Fibroblast of the aortic adventitia (primary cell): ENCODE data around the gene NFU1. TPM values are rescaled to one million over a fixed set of nuclear protein-coding genes. Genes with fewer than 3 reads are reported as not detected.

Source experiments
- DNase-seq: peaks from one replicate; pipeline ENCODE4 v3.0.0-alpha.2; 2010; ENCODE audit warnings: low read depth
- H3K4me3 ChIP-seq: 2 replicates; pipeline ENCODE4 v1.5.1; 2011; ENCODE audit warnings: low read depth, mild to moderate bottlenecking, control low read depth, low read length, moderate library complexity
- total RNA-seq: library from RNA; depleted of rRNA; stranded (reverse); fragments of >200 nt; gene quantifications from 2 replicates; pipeline ENCODE4 v1.2.3, GENCODE V29; 2012; ENCODE audit warnings: low replicate concordance
- TF ChIP-seq, protein P1 (sequence below): IDR thresholded peaks from 2 replicates; pipeline ENCODE4 v1.5.1; 2011; ENCODE audit warnings: mild to moderate bottlenecking, low read length, control low read depth, inconsistent platforms; ENCODE audit not compliant: insufficient read depth

NFU1 gene
- total RNA-seq, 1 donor = 54.0 TPM

GRCh38 chr2:69390471-69390870 is 46.8 kb downstream of the NFU1 start:
- DNase-seq = no peak
- no peak overlapping the region for H3K4me3 ChIP-seq
- TF ChIP-seq, protein P1, sequence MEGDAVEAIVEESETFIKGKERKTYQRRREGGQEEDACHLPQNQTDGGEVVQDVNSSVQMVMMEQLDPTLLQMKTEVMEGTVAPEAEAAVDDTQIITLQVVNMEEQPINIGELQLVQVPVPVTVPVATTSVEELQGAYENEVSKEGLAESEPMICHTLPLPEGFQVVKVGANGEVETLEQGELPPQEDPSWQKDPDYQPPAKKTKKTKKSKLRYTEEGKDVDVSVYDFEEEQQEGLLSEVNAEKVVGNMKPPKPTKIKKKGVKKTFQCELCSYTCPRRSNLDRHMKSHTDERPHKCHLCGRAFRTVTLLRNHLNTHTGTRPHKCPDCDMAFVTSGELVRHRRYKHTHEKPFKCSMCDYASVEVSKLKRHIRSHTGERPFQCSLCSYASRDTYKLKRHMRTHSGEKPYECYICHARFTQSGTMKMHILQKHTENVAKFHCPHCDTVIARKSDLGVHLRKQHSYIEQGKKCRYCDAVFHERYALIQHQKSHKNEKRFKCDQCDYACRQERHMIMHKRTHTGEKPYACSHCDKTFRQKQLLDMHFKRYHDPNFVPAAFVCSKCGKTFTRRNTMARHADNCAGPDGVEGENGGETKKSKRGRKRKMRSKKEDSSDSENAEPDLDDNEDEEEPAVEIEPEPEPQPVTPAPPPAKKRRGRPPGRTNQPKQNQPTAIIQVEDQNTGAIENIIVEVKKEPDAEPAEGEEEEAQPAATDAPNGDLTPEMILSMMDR = no peak

DNA sequence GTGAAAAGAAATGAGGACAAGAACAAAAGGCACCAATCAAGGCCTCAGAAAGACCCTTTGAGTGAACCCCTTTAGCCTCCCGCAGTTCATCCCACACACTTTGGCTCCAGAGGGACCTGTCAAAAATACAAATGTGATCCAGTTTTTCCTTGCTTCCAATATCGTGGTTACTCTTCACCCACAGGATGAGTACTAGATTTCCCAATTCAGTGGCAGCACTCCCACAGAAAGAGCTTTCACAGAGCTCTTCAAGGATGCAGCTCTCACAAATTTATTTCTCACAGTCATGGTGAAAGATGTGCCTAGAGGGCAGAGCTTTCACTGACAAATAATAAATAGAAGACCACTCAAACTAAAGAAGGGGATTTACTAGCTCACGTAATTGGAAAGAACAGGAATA is 47.2 kb downstream of the NFU1 start:
- no peak for DNase-seq
- no peak overlapping the region for H3K4me3 ChIP-seq
- TF ChIP-seq, protein P1 = no peak

DNA sequence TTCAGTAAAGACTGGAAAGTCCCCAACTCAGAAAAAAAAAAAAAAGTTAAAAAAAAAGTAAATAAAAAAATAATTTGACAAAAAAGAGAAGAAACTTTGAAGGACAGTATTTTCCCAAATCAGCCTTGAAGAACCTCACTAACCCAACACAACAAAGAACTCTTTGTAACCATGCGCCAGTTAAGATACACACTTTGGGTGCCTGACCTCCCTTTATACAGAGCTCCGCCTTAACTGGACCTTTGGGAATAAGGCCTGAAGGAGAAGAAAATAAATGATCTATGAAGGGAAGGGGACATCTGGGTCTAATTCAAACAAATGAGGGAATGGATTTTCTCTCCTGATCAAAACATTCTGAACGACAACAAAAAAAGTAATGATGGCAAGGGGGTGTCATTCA is 48.0 kb downstream of the NFU1 start:
- no peak overlapping the region for H3K4me3 ChIP-seq
- TF ChIP-seq, protein P1 = no peak
- DNase-seq = no peak

- TF ChIP-seq, protein P1 = no peak
- no peak for DNase-seq
- H3K4me3 ChIP-seq = peak overlapping the region; percentile 73
These were observed 49.3 kb downstream of the NFU1 start for GRCh38 chr2:69387770-69388481.

DNA sequence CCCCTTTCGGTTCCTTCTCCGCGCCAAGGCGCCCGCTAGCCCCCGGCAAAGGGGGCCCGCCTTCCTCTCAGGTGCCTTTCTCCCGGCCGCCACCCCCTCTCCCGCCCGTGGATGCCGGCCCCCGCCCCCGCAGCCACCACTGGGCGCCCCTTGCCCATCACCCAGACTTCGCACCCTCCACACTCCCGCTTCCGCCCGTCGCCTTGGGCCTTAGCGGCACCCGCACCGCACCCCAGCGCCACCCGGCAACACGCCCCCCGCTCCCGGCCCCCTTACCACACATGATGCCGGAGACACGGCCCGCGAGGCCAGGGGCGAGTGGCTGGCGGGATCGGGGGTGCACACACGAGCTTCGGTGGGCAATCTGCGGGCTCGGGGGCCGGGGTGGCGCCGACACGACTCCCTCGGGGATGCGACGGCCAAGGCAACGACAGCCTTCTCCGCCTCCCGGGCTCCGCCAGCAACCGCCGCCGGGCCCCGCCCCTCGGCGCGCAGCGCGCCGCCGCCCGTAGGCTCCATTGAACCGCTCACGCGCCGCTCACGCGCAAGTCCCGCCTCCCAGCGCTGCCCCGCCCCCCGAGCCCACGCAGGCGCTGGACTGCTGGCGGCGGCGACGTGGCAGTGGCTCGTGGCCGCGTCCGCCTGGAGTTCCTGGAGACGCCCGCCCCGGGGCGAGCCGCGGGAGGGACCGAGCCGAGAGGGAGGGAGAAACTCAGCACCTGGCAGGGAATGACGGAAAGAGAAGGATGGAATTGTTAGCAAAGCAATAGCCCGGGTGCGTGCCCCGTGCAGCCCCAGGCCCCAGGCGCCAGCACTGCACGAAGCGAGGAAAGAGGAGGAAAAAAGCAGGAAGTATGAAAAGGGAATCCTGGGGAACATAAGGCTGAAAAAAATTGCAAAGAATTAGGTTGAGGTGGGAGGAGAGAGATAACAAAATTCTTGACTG is 50.2 kb downstream of the NFU1 start, which contains the start of gene GFPT1:
Gene GFPT1 (minus strand): TSS at position 439 of the 946 bp plus-strand sequence. CDS start 156 bp downstream, at position 283.
- peak within 1 kb of the TSS; percentile 75 for H3K4me3 ChIP-seq
- TF ChIP-seq, protein P1 = no peak
- peak; percentile 90 for DNase-seq

DNA sequence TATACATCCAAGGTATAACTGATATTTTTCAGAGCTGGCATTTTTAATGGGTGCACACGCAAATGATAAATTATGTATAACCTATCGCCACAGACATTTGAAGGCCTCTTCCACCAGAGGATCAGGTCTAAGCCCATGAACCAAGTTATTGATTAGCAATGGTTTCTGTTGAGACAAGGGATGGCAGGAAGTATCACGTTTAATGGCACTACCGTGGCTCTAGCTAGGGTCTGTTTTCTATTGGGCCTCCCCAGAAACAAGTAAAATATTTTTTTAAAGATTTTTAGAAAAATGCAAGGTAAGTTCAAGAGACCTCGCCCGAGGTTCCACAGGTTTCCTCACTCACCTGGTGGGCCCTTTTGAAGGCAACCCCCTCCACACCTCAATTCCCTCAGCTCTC is 50.9 kb downstream of the NFU1 start:
- TF ChIP-seq, protein P1 = no peak
- DNase-seq = no peak
- peak overlapping the region; percentile 75 for H3K4me3 ChIP-seq
